NB4 (cell line): ENCODE data around the gene KRTAP10-10.

Experiments
- MAX ChIP-seq: IDR thresholded peaks from 2 replicates; pipeline ENCODE4 v1.6.1; 2011; ENCODE audit warnings: low read depth, low read length
- MYC ChIP-seq: IDR thresholded peaks from 2 replicates; pipeline ENCODE4 v1.6.1; 2011; ENCODE audit warnings: low read depth, low read length
- POLR2A ChIP-seq: IDR thresholded peaks from 2 replicates; pipeline ENCODE4 v1.6.1; 2011; ENCODE audit warnings: mild to moderate bottlenecking; ENCODE audit not compliant: insufficient read length; ENCODE audit errors: extremely low read depth
- TF ChIP-seq, protein P1 (sequence below): IDR thresholded peaks from one replicate; pipeline ENCODE4 v1.5.1; 2012; ENCODE audit warnings: low read depth, low read length

- TF ChIP-seq, protein P1, sequence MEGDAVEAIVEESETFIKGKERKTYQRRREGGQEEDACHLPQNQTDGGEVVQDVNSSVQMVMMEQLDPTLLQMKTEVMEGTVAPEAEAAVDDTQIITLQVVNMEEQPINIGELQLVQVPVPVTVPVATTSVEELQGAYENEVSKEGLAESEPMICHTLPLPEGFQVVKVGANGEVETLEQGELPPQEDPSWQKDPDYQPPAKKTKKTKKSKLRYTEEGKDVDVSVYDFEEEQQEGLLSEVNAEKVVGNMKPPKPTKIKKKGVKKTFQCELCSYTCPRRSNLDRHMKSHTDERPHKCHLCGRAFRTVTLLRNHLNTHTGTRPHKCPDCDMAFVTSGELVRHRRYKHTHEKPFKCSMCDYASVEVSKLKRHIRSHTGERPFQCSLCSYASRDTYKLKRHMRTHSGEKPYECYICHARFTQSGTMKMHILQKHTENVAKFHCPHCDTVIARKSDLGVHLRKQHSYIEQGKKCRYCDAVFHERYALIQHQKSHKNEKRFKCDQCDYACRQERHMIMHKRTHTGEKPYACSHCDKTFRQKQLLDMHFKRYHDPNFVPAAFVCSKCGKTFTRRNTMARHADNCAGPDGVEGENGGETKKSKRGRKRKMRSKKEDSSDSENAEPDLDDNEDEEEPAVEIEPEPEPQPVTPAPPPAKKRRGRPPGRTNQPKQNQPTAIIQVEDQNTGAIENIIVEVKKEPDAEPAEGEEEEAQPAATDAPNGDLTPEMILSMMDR, result no peak
- no peak for TF ChIP-seq POLR2A
- TF ChIP-seq MYC, result no peak
- TF ChIP-seq MAX, result no peak
Measured at GRCh38 chr21:44647222-44647552, 10.0 kb downstream of the KRTAP10-10 start.
